PC-3 (cell line): ENCODE measurements around the gene LGALS7.
"Not testable (repeated sequence)": the region's sequence is repeated elsewhere in the genome, so short reads cannot be mapped to it uniquely, and the experiment has no call there.

ENCODE experiments used
- EZH2phosphoT487 ChIP-seq: fragments of 300-600 bp; sonication (generic); IDR thresholded peaks from 2 replicates; pipeline ENCODE4 v1.6.1; 2018; ENCODE audit warnings: mild to moderate bottlenecking, antibody characterized with exemption, low read length, borderline replicate concordance
- TF ChIP-seq, protein P1 (sequence below): fragments of 300-600 bp; sonication (generic); conservative IDR thresholded peaks from 2 replicates; pipeline ENCODE4 v1.5.1; 2017; ENCODE audit warnings: antibody characterized with exemption, low read depth, mild to moderate bottlenecking, low read length

DNA sequence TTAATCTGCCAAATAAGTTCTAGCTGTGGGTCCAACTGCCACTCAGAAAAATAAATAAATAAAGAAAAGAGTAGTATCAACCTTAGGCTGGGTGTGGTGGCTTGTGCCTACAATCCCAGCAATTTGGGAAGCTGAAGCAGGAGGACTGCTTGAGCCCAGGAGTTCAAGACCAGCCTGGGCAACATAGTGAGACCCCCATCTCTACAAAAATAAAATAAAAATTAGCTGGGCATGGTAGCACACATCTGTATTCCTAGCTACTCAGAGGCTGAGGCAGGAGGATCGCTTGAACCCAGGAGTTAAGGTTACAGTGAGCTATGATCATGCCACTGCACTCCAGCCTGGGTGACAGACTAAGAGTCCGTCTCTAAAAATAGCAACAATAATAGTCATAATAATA is 40.6 kb upstream of the LGALS7 start:
- TF ChIP-seq, protein P1, sequence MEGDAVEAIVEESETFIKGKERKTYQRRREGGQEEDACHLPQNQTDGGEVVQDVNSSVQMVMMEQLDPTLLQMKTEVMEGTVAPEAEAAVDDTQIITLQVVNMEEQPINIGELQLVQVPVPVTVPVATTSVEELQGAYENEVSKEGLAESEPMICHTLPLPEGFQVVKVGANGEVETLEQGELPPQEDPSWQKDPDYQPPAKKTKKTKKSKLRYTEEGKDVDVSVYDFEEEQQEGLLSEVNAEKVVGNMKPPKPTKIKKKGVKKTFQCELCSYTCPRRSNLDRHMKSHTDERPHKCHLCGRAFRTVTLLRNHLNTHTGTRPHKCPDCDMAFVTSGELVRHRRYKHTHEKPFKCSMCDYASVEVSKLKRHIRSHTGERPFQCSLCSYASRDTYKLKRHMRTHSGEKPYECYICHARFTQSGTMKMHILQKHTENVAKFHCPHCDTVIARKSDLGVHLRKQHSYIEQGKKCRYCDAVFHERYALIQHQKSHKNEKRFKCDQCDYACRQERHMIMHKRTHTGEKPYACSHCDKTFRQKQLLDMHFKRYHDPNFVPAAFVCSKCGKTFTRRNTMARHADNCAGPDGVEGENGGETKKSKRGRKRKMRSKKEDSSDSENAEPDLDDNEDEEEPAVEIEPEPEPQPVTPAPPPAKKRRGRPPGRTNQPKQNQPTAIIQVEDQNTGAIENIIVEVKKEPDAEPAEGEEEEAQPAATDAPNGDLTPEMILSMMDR, result not testable (repeated sequence)
- TF ChIP-seq EZH2phosphoT487, result not testable (repeated sequence)
